HG03457 (cell line): ENCODE results near the gene HECW1.

Source experiments
- ATAC-seq: cut with Tn5 transposase; IDR thresholded peaks from one replicate; pipeline ENCODE4 v1.9.1; 2021; ENCODE audit warnings: moderate number of reproducible peaks; ENCODE audit not compliant: unreplicated experiment

HECW1 gene

DNA sequence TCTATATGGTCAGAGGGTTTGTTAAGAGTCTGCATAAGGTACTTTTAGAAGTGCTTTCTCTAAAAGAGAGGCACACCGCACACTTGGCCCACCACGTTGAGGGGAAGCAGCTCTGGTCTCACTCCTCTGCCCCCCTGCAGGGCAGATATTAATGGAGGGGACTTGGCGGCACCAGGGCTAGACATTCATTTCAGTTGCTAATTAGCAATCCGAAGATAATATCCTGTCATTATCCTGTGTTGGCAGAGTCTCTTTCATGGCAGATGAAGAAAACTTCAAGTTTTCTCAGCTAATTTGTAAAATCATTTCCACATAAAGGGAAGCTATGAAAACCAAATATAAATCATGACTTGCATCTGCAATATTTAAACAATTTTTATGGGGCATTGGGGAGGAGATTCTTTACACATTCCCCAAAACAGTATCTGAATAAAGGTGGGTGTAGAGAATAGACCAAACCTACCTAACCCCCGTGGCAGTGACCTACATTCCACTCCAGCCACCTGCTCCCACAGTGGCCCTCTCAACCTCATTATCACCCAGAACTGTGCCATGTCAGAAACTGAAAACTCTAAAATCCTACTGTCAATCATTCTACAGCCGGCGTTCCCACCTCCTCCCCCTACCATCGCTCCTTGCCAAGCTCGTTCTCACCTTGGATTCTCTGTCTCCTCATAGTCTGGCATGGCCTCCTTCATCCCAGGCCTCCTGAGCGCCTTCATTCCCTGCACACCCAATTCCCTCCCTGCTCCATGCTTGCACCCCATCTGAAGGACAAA is 416.3 kb downstream of the HECW1 start:
- ATAC-seq = no peak

DNA sequence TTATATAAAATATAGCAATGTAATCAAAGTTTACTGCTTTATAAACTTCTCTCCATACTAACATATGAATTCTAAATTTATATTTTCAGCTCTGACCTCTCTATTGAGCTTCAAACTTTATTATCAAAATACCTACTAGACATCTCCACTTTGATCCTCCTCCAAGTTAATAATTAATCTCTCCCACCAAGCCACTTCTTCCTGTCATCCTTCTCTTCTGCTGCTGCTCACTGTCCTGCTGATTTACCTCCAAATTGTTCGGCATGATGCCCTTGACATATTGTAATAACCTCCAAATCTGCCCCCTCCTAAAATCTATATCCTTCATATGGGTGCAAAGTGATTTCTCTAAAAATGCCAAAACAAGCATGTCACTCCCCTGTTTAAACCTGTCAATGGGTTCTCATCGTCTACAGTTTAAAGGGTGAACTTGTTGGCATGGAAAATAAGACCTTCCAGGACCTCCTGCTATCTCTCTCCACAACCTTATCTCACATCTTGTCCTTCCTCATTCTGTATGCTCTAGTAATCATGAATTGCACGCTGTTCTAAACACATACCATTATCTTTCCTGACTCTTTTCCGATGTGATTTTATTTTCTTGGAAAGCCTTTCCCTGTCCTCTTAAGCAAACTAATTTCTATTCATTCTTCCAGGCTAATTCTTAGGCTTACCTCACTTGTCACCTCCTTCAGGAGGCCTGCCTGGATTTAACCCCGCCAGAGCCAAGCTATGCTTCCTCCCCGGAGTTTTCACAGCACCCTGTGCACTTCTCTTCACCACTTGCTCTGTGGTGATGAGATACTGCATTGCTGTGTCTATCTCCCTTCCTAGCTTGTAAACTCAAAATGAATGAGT is 418.3 kb downstream of the HECW1 start:
- no peak for ATAC-seq

DNA sequence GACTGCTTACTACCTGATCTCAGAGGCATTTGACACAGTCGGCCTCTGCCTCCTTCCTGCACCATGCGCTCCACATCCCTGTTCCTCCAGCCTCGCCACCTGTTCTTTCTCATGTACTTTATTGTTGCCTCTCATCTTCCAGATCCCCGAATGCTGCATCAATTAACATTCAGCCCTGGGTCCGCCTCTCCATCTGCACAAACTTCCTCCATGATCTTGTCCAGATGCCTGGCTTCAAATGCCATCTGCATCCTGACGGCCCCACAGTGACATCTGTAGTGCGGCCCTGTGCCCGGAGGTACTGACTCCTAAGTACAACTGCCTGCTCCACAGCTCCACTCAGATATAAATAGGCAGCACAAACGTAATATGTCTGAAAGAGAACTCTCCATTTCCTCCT is 419.3 kb downstream of the HECW1 start:
- ATAC-seq = no peak

DNA sequence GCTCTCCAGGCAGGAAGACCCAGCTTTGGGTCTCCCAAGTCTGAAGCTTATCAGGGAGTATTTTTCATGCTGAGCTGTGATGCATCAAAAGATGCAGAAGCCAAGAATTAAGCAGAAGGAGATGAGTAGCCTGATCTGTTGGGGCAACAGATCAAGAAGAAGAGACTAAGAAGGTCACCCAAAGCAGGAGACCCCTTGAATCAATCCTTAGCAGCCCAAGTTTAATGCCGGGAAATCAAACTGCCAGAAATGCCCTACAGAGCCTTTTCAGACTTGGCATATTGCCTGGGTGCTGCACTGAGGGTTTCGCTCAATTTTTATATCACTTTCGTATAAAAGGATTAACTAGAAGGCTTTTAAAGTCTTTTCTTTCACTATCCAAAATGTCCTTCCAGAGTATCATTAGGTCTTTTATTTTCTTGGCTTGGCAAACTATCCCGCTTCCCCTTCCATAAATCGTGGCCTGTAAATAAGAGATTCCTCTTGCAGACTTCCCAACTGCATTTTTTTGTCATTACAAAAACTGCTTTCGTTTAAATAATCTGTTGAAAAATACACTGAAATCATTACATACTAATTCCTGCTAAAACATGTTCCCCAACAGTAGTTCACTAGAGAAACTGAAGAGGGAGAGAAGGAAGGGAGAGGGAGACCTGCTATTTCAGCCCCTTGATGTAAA is 421.5 kb downstream of the HECW1 start:
- ATAC-seq = no peak

DNA sequence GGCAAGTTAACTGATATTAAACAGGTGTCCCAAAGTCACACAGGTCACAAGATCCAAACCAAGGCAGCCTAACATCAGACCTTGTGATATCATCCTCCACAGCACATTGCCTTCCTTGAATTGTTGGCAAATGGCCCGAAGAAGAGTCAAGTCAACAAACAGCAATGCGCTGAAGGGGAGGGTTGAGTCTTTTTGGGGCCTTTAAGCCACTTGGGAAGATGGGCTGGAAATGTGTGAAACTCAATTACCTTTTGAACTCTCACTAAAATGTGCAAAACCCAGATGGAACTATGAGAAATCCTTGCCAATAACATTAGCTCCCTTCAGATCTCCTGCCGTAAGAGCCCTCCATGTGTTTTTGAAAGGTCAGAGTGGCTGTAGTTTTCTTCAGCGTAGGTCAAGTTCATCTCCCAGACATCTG is 422.6 kb downstream of the HECW1 start:
- no peak for ATAC-seq

DNA sequence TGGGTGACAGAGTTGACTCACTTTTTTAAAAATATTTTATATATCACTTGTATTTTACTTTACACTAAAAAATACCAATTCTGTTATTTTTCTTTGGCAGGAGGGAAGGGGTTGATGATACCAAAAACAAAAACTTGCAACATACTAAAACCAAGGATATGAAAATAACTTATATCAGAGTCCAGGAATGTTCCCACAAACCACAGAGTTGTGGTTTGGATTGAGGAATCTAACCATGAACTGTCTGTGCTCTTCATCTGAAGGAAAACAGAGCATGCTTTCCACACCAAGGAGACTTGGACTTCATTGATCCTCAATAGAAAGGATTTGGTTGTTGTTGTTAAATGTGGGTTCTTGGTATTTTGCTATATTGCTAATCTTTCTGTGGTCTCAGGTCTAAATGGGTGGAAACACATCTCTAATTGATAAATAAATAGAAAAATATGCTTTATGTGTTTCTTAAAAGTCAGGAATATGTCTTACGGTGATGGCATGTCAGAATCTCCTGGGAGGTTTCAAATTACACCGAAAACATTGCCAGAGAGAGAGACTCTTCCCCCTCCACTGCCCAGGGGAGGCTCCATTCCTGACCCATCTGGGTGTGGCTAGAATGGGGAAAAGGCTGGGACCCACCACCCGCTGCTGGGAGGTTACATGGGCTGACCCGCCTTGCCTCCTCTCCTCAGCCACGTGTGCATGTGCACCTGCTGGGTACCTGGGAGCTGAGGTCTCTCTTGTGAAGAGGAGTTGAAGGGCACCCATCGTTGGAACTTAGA is 423.6 kb downstream of the HECW1 start:
- no peak for ATAC-seq

DNA sequence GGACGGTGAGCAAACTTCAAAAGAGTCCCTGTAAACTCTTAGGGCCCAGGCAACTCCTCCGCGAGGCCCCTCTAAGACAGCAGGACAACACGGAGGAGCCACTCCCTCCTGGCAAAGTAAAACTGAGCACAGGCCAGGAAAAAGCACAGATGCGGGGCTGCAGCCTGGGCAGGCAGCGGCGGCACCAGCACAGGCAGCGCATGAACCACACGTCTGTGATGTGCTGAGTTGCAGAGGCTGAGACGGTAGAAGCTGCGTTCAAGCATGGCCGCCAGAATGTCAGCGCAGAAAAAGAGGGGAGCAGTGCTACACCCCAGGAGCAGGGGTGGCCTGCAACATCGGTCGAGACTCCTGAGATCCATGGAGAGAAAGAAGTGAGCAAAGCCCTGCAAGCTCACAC is 424.3 kb downstream of the HECW1 start:
- no peak for ATAC-seq

DNA sequence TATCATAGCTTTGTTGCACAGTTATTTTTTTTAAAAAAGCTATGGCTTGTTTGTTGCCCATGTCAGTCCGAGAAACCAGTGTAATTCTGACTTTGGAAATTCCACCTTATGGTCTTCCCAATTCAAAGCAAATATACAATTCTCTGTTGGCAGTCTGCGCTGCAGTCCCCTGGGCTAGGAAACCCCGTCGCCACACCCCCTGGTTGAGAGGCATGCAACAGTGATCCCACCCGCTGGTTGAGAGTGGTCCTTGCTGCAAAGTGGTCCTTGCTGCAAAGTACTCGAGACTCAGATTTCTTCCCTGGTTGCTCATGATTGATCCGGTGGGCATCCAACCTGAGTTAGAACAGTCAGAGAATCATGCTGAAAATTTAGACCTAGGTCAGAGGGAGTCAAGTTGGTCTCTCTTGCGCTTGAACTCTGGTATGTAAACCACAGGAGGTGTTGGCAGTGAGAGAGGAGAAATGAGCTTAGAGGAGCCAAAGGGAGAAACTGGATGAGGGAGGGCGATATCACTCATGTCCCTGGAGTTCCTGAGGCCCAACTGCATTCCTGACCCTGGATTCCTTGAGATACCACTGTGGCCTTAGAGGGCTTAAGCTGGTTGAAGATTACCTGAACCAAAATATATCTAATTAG is 425.4 kb downstream of the HECW1 start:
- ATAC-seq = no peak

DNA sequence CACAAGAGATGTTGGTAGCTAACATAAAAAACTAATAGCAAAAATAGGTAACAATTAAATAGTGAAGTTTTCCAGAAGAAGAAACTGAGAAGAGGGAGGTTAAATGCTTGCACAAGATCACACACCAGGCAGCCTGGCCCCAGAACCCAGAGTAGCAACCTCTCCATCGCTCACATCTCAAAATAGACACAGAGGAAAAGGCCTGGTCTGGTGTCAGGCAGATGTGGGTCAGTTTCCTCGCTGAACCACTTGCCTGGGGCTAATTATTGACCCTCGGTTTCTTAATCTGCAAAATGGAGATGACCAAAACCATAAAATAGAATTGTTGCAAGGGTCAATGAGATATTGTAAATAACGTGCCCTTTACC is 425.9 kb downstream of the HECW1 start:
- ATAC-seq = no peak

DNA sequence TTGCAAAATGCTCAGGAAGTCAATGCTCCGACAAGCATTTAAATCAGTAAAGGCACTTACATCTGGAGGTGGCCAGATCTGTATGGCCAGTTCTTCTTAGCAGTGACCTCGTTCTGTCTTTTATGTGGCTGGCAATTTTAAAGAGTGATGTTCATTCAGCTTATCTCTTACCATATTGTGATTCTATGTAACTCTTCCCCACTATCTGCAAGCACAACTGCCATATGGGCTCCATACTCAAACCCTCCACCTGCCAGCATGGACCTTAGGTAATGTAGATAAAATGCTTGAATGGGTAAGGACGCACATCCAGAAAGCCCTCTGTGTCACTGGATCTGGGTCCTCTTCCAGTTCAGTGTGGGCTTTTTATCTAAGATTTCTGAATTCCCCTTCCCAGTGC is 428.0 kb downstream of the HECW1 start:
- ATAC-seq = no peak

DNA sequence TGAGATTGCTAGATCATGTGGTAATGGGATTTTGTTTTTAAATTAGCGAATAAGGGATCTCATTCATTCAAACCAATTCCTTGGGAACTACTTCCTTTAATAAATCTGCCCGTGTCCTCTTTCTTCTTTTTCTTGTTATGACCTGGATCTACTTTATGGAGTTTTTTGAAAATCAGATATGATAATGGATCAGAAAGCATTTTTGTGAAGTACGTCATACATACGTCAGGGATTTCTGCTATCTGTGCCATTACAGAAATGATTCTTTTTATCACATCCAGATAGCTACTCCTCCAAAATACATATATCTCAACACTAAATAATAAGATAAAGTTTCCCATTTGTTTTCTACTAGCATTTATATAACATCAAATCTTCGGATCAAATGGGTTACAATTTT is 430.3 kb downstream of the HECW1 start:
- ATAC-seq = no peak

DNA sequence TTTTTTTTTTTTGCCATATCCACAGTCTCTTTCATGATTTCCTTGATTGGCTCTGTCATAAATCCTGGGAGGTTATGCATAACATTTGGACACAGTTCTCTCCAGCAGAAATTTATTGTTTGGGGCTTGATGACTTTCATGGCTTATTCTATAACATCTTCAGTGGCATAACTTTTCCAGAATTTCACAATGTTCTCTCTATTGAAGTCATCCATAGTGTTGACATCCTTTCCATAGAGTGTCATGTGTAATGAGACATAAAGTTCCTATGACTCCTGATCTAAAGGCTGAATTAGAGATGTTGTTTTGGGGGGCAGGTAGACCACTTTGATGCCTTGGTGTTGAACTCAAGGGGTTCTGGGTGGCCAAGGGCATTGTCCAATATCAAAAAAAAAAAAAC is 433.8 kb downstream of the HECW1 start:
- no peak for ATAC-seq

DNA sequence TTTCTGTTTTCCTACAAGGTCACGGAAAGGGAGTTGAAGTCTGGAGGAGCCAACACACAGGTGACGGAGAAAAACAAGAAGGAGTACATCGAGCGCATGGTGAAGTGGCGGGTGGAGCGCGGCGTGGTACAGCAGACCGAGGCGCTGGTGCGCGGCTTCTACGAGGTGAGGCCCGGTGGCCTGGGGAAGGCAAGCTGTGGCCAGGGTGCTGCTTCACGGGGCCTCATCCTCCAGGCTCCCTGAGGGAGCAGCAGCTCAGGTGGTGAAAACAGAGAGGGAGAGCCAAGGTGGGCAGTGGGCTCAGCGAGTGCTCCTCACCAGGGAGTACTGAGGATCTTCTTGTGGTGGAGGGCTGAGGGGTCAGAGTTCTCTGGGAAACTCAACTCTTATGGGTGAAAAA is 438.0 kb downstream of the HECW1 start:
- no peak for ATAC-seq

DNA sequence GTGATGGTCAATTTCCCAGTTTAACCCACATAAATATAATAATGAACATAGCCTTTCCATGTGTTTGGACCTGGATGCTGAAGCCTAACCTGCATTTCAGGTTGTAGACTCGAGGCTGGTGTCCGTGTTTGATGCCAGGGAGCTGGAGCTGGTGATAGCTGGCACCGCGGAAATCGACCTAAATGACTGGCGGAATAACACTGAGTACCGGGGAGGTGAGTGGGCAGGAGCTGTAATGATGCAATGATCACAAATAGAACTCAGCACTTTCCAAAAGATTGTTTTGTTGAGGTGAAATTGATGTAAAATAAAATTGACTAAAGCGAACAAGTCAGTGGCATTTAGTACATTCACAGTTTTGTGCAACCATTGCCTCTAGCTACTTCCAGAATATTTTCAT is 439.7 kb downstream of the HECW1 start:
- ATAC-seq = no peak

DNA sequence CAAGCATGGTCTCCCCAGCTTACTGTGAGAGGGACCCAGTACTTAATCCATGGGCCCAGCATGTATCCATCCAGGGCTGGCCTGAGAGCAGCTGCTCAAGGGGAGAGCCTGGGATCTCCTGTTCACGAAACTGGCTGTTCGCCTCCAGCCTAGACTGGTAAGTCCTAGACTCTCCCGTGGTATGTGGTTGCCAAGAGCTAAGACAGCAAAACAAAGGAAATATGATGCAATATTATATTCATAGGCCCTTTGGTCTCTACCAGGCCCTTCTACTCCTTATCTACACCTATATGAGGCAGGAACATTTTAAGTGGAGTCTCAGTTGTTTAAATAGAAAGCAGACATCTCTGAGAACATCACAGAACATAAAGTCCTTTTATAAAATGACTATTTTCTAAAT is 441.6 kb downstream of the HECW1 start:
- ATAC-seq = no peak

DNA sequence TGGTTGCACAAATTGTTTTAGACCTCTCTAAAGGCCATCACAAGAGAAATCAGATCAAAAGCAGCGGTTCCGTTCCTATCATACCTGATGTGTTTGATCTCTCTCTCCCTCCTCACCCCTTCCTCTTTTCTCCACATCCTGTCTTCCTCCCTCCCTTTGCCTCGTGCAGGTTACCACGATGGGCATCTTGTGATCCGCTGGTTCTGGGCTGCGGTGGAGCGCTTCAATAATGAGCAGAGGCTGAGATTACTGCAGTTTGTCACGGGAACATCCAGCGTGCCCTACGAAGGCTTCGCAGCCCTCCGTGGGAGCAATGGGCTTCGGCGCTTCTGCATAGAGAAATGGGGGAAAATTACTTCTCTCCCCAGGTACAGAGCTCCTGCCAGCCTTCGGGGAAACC is 442.0 kb downstream of the HECW1 start:
- no peak for ATAC-seq

DNA sequence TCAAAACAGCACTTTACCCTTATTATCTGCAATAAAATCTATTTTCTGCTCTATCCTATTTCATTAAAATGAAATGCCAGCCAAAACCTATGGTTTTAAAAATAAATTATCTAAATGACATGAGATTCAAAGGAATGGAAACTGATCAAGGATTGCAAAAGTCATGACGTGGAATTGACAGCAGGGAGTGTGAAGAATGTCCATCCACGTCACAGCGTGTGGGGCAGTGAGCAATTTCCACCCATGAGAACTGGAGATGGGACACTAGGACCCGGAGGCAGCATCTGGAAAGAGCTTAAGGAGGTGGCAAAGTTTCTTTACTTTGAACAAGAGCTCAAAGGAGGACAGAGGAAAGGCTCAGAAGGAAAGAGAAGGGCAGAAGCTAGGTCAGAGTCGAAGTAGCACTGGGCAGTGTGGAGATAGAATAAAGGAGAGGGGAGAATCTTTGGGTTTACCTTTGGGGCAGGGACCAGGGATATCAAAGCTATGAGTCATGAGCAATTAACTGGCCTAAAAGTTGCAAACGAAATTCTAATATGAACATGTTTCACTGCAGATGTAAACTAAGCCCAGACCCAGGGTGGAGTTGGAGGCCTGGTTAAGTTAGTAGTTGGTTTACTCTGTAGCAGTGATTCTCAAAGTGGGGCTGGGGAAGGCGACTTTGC is 445.5 kb downstream of the HECW1 start:
- no peak for ATAC-seq

DNA sequence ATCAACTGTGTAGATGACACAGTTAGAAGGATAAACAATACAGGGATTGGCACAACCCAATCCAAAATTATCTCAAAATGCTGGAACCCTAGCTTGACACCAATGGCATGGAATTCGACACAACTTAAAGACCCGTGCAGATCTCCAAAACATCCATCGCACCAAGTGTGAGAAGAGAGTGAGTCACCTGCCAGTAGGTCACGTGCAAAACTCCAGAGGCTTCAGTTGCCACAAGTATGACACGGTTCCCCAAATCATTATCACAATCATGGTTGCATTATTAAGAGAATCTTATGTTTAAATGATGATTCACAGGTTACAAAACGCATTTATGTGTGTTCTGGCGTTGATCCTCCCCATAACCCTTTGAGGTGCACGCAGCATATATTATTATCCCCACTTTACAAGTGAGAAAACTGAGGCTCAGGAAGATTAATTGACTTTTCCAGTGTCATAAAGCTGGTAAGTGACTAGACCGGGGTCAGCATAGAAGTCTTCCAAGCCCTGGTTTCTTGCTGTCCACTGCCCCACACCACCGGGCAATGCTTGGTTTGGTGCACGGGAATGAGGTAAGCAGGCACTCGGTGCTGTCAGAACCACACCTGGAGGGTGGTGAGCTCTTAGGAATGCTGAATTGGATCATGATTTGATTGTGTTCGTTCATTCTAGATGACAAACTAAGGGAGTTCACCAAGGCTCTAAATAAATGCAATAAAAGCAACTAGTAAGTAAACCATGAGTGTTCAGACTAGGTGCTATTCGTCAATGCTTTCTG is 446.9 kb downstream of the HECW1 start:
- no peak for ATAC-seq

DNA sequence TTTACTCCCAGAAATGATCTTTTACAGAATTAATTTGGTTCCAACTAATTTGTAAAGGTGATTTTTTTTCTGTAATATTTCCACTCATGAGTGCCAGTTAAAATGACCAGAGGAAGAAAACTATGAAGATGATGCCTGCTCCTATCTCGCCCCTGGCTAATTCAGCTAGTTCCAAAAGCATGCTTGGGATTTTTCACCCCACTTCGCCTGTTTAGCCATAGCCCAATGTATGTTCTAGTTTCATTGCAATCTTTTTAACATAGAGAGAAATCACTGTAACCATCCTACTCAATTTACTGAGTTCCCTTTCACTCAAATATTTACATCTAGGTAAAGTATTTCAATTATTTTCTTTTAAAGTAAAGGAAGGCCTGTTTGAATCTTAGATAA is 447.5 kb downstream of the HECW1 start:
- no peak for ATAC-seq
